Upper lobe of right lung (tissue), 1 donor: ENCODE data around the gene TRMT2A. TPM values are rescaled to one million over a fixed set of nuclear protein-coding genes. Genes with fewer than 3 reads are reported as not detected.
A peak's percentile ranks its signal among the peaks of the same experiment; 100 is the strongest.

Experiments used
- ATAC-seq: fragments of 200-7000 bp; cut with Tn5 transposase; one replicate; pipeline ENCODE4 v1.9.1; 2020; ENCODE audit warnings: mild to moderate bottlenecking, moderate library complexity
- DNase-seq: peaks from one replicate; pipeline ENCODE4 v3.0.0-alpha.2; 2020
- H3K27ac ChIP-seq: fragments of 200-600 bp; one replicate; pipeline ENCODE4 v1.8.0; 2022
- H3K27me3 ChIP-seq: fragments of 200-600 bp; one replicate; pipeline ENCODE4 v1.8.0; 2022; ENCODE audit warnings: mild to moderate bottlenecking
- H3K36me3 ChIP-seq: fragments of 200-600 bp; one replicate; pipeline ENCODE4 v1.8.0; 2022
- H3K4me1 ChIP-seq: fragments of 200-600 bp; one replicate; pipeline ENCODE4 v1.8.0; 2022
- H3K4me3 ChIP-seq: fragments of 200-600 bp; one replicate; pipeline ENCODE4 v1.8.0; 2022; ENCODE audit warnings: mild to moderate bottlenecking
- H3K9me3 ChIP-seq: fragments of 200-600 bp; one replicate; pipeline ENCODE4 v1.8.0; 2022
- CTCF ChIP-seq: fragments of 200-600 bp; IDR thresholded peaks from one replicate; pipeline ENCODE4 v1.8.0; 2022; ENCODE audit warnings: antibody characterized with exemption
- intact Hi-C: fragments of 100-400 bp; cut with DNase I; formaldehyde crosslinking; loops from one replicate; pipeline ENCODE4 v1.11.0; 2022
- total RNA-seq: library from RNA; stranded (reverse); fragmentation: NEBNext Ultra II Directional; extraction: Animal tissue kit (Norgen Biotek cat#: 25700); gene quantifications from one replicate; pipeline ENCODE4 v1.2.1, GENCODE V29; 2021
- donor health status: DM: no; HTN: yes; CAD: no; lungs with severe emphysema.

The TRMT2A gene
- total RNA-seq, 1 donor from 2014 or later, result 53.8 TPM

GRCh38 chr22:20096574-20097420, 20.2 kb downstream of the TRMT2A start:
- no peaks in the 10 kb centered on the region for H3K9me3 ChIP-seq
- no peak overlapping the region for H3K4me3 ChIP-seq
- H3K36me3 ChIP-seq, result peaks cover 98% of the 10 kb centered on the region
- TF ChIP-seq CTCF, result no peak
- intact Hi-C loops, result no loop called here
- DNase-seq (no peak), ATAC-seq (no peak)
- H3K27ac ChIP-seq, result no peak overlapping the region
- no peaks in the 10 kb centered on the region for H3K27me3 ChIP-seq
- no peaks in the 10 kb centered on the region for H3K4me1 ChIP-seq

- Histone ChIP-seq H3K27ac (no peak overlapping the region), H3K4me3 (no peak overlapping the region), H3K9me3 (no peaks in the 10 kb centered on the region), H3K36me3 (peaks cover 99% of the 10 kb centered on the region), H3K27me3 (no peaks in the 10 kb centered on the region), H3K4me1 (no peaks in the 10 kb centered on the region)
- DNase-seq (no peak), ATAC-seq (no peak)
- TF ChIP-seq CTCF, result no peak
- intact Hi-C loops, result no loop called here
Measured at GRCh38 chr22:20095521-20095920, 21.5 kb downstream of the TRMT2A start.

- Histone ChIP-seq H3K4me1 (no peaks in the 10 kb centered on the region), H3K27ac (no peak overlapping the region), H3K27me3 (no peaks in the 10 kb centered on the region), H3K4me3 (no peak overlapping the region), H3K9me3 (no peaks in the 10 kb centered on the region), H3K36me3 (peaks cover 99% of the 10 kb centered on the region)
- ATAC-seq (peak; percentile 13), DNase-seq (peak; percentile 46)
- intact Hi-C loops, result no loop called here
- no peak for TF ChIP-seq CTCF
Measured at GRCh38 chr22:20094197-20094807, 22.7 kb downstream of the TRMT2A start.

- no peak for ATAC-seq
Measured at GRCh38 chr22:20093418-20094196, 23.4 kb downstream of the TRMT2A start.

GRCh38 chr22:20092477-20092854, 24.6 kb downstream of the TRMT2A start:
- ATAC-seq (no peak), DNase-seq (no peak)
- H3K27me3 ChIP-seq, result no peaks in the 10 kb centered on the region
- H3K36me3 ChIP-seq, result peaks cover 100% of the 10 kb centered on the region
- H3K4me3 ChIP-seq, result no peak overlapping the region
- no peaks in the 10 kb centered on the region for H3K9me3 ChIP-seq
- H3K4me1 ChIP-seq, result no peaks in the 10 kb centered on the region
- H3K27ac ChIP-seq, result no peak overlapping the region
- intact Hi-C loops, result no loop called here
- no peak for TF ChIP-seq CTCF

More at GRCh38 chr22:20093418-20094196, 23.4 kb downstream of the TRMT2A start:
- no peaks in the 10 kb centered on the region for H3K9me3 ChIP-seq
- intact Hi-C loops, result no loop called here
- peaks cover 99% of the 10 kb centered on the region for H3K36me3 ChIP-seq
- H3K27ac ChIP-seq, result no peak overlapping the region
- no peaks in the 10 kb centered on the region for H3K4me1 ChIP-seq
- TF ChIP-seq CTCF, result no peak
- H3K27me3 ChIP-seq, result no peaks in the 10 kb centered on the region
- no peak overlapping the region for H3K4me3 ChIP-seq
- peak; percentile 28 for DNase-seq
